HCT116 (cell line): ENCODE data around the gene TMC8.

Experiments used
- POLR2A ChIP-seq: IDR thresholded peaks from 2 replicates; pipeline ENCODE4 v1.7.0; 2011; ENCODE audit warnings: borderline replicate concordance; ENCODE audit not compliant: insufficient read depth, insufficient read length; ENCODE audit errors: extremely low read depth
- TF ChIP-seq, protein P1 (sequence below), 3 experiments: fragments of 200-600 bp in 1 of 3; sonication (generic) in 1 of 3; IDR thresholded peaks in 2 of 3; conservative IDR thresholded peaks in 1 of 3; 2 replicates each; pipeline ENCODE4 v1.5.1; 2012 to 2017; ENCODE audit warnings: low read depth in 2 of 3, low read length in 2 of 3, antibody characterized with exemption in 1 of 3, borderline replicate concordance in 1 of 3, control low read depth in 1 of 3, mild to moderate bottlenecking in 1 of 3, mixed read lengths in 1 of 3, mixed run types in 1 of 3, moderate library complexity in 1 of 3; ENCODE audit not compliant: insufficient read depth in 1 of 3

DNA sequence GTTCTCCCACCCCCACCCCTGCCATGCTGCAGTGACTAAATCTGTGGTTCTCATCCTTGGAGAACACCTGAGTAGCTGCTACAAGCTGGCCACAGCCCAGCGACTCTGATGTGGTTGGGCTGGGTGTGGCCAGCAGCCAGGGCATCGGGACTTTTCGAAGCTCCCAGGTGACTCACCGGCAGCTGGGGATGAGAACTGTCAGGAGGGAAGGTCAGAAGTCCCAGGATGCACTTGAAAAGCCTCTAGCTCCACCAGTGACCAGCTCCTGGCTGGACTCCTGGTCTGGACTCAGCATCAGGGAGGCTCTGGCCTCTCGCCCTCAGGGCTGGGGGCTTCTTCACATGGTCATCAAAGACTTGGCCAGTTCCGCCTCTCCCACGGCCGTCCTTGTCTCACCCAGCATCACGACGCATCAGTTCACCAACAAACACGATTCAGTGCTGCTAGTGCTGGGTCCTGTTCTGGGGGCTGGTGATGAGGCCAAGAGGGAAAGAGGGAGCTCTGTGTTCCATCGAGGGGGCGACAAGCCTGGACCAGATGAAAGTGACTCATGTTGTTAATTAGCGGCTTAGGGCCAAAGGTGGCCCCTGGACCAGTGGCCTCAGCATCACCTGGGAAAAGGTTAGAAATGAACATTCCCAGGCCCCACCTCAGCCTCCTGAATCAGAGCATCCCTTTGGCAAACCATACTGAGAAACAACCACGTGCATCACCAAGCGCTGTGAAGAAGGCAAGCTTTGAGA is 11.7 kb downstream of the TMC8 start:
- TF ChIP-seq POLR2A, result no peak
- TF ChIP-seq, protein P1, sequence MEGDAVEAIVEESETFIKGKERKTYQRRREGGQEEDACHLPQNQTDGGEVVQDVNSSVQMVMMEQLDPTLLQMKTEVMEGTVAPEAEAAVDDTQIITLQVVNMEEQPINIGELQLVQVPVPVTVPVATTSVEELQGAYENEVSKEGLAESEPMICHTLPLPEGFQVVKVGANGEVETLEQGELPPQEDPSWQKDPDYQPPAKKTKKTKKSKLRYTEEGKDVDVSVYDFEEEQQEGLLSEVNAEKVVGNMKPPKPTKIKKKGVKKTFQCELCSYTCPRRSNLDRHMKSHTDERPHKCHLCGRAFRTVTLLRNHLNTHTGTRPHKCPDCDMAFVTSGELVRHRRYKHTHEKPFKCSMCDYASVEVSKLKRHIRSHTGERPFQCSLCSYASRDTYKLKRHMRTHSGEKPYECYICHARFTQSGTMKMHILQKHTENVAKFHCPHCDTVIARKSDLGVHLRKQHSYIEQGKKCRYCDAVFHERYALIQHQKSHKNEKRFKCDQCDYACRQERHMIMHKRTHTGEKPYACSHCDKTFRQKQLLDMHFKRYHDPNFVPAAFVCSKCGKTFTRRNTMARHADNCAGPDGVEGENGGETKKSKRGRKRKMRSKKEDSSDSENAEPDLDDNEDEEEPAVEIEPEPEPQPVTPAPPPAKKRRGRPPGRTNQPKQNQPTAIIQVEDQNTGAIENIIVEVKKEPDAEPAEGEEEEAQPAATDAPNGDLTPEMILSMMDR (IDR thresholded peaks at IDR 0.05 in 2 of 3, conservative IDR thresholded peaks at IDR 0.05 in 1 of 3; ENCODE audit: borderline replicate concordance in 1 of 3, insufficient read depth in 1 of 3, low read depth in 2 of 3, low read length in 2 of 3), result no peak
